ENCODE data around the gene TPTE2. TPM values are rescaled to one million over a fixed set of nuclear protein-coding genes. Genes with fewer than 3 reads are reported as not detected.

The TPTE2 gene
- total and polyA plus RNA-seq, 2 donors (not counting 1 experiment from before 2014, with no cell fraction given) = not detected

- H3K4me2 ChIP-seq (ENCODE audit: extremely low read depth, insufficient read depth, low read length) = no peak overlapping the region
- H3K79me2 ChIP-seq (ENCODE audit: control insufficient read depth, insufficient read depth, low read length) = no peaks in the 10 kb centered on the region
- H3K4me3 ChIP-seq (replicated peaks in 1 of 4; ENCODE audit: control extremely low read depth in 1 of 4, insufficient read depth in 1 of 4, low read depth in 3 of 4, low read length in 4 of 4) = no peak overlapping the region
- no peaks in the 10 kb centered on the region for H3K27me3 ChIP-seq (ENCODE audit: control insufficient read depth, insufficient read depth, low read length)
- H3K27ac ChIP-seq (ENCODE audit: insufficient read depth, low read length) = no peak overlapping the region
- no peaks in the 10 kb centered on the region for H3K4me1 ChIP-seq (ENCODE audit: control insufficient read depth, extremely low read depth, insufficient read depth, low read length)
- H3K9me3 ChIP-seq (ENCODE audit: control insufficient read depth, insufficient read depth, low read depth, low read length) = no peaks in the 10 kb centered on the region
- H2AFZ ChIP-seq (ENCODE audit: low read length) = peak overlapping the region; percentile 12
- no peaks in the 10 kb centered on the region for H4K20me1 ChIP-seq (ENCODE audit: control insufficient read depth, extremely low read depth, insufficient read depth, low read length)
- TF ChIP-seq CTCF (conservative IDR thresholded peaks at IDR 0.05 in 1 of 2, IDR thresholded peaks at IDR 0.05 in 1 of 2; ENCODE audit: low read depth in 1 of 2, low read length in 2 of 2) (no peak), EZH2 (IDR thresholded peaks at IDR 0.05; ENCODE audit: low read length, missing control alignments) (no peak)
- no peak overlapping the region for H3K9ac ChIP-seq (ENCODE audit: insufficient read depth, low read length)
- DNase-seq (ENCODE audit: low read depth in 2 of 2) = peak; percentile 16 to 50
- no peaks in the 10 kb centered on the region for H3K36me3 ChIP-seq (ENCODE audit: control insufficient read depth, insufficient read depth, low read length)
These were observed 25.7 kb upstream of the TPTE2 start for GRCh38 chr13:19586904-19587634.

- TF ChIP-seq EZH2 (IDR thresholded peaks at IDR 0.05; ENCODE audit: low read length, missing control alignments) (no peak), CTCF (conservative IDR thresholded peaks at IDR 0.05 in 1 of 2, IDR thresholded peaks at IDR 0.05 in 1 of 2; ENCODE audit: low read depth in 1 of 2, low read length in 2 of 2) (no peak)
- H3K4me2 ChIP-seq (ENCODE audit: extremely low read depth, insufficient read depth, low read length) = no peak overlapping the region
- no peaks in the 10 kb centered on the region for H3K79me2 ChIP-seq (ENCODE audit: control insufficient read depth, insufficient read depth, low read length)
- H3K36me3 ChIP-seq (ENCODE audit: control insufficient read depth, insufficient read depth, low read length) = no peaks in the 10 kb centered on the region
- no peaks in the 10 kb centered on the region for H3K27me3 ChIP-seq (ENCODE audit: control insufficient read depth, insufficient read depth, low read length)
- no peak overlapping the region for H3K9ac ChIP-seq (ENCODE audit: insufficient read depth, low read length)
- no peak overlapping the region for H3K4me3 ChIP-seq (replicated peaks in 1 of 4; ENCODE audit: control extremely low read depth in 1 of 4, insufficient read depth in 1 of 4, low read depth in 3 of 4, low read length in 4 of 4)
- H3K9me3 ChIP-seq (ENCODE audit: control insufficient read depth, insufficient read depth, low read depth, low read length) = no peaks in the 10 kb centered on the region
- DNase-seq (ENCODE audit: low read depth in 2 of 2) = no peak
- H3K27ac ChIP-seq (ENCODE audit: insufficient read depth, low read length) = no peak overlapping the region
- no peaks in the 10 kb centered on the region for H3K4me1 ChIP-seq (ENCODE audit: control insufficient read depth, extremely low read depth, insufficient read depth, low read length)
- no peak overlapping the region for H2AFZ ChIP-seq (ENCODE audit: low read length)
- no peaks in the 10 kb centered on the region for H4K20me1 ChIP-seq (ENCODE audit: control insufficient read depth, extremely low read depth, insufficient read depth, low read length)
These were observed 20.3 kb upstream of the TPTE2 start for GRCh38 chr13:19581675-19582074.

GRCh38 chr13:19575230-19575629, 13.9 kb upstream of the TPTE2 start:
- Histone ChIP-seq H3K4me3 (replicated peaks in 1 of 4; ENCODE audit: control extremely low read depth in 1 of 4, insufficient read depth in 1 of 4, low read depth in 3 of 4, low read length in 4 of 4) (no peak overlapping the region), H3K36me3 (ENCODE audit: control insufficient read depth, insufficient read depth, low read length) (no peaks in the 10 kb centered on the region), H3K4me1 (ENCODE audit: control insufficient read depth, extremely low read depth, insufficient read depth, low read length) (no peaks in the 10 kb centered on the region), H3K79me2 (ENCODE audit: control insufficient read depth, insufficient read depth, low read length) (no peaks in the 10 kb centered on the region), H2AFZ (ENCODE audit: low read length) (no peak overlapping the region), H3K9me3 (ENCODE audit: control insufficient read depth, insufficient read depth, low read depth, low read length) (no peaks in the 10 kb centered on the region), H4K20me1 (ENCODE audit: control insufficient read depth, extremely low read depth, insufficient read depth, low read length) (no peaks in the 10 kb centered on the region), H3K4me2 (ENCODE audit: extremely low read depth, insufficient read depth, low read length) (no peak overlapping the region), H3K9ac (ENCODE audit: insufficient read depth, low read length) (no peak overlapping the region), H3K27ac (ENCODE audit: insufficient read depth, low read length) (no peak overlapping the region), H3K27me3 (ENCODE audit: control insufficient read depth, insufficient read depth, low read length) (no peaks in the 10 kb centered on the region)
- TF ChIP-seq EZH2 (IDR thresholded peaks at IDR 0.05; ENCODE audit: low read length, missing control alignments) (no peak), CTCF (conservative IDR thresholded peaks at IDR 0.05 in 1 of 2, IDR thresholded peaks at IDR 0.05 in 1 of 2; ENCODE audit: low read depth in 1 of 2, low read length in 2 of 2) (no peak)
- no peak for DNase-seq (ENCODE audit: low read depth in 2 of 2)

Data from fibroblast of lung (primary cell).